Activated naive CD8-positive, alpha-beta T cell treated with anti-CD3 and anti-CD28 coated beads for 36 hours (primary cell): Measurements from ENCODE around the gene CRYAA. TPM values are rescaled to one million over a fixed set of nuclear protein-coding genes. Genes with fewer than 3 reads are reported as not detected.
"Not testable (repeated sequence)": the region's sequence is repeated elsewhere in the genome, so short reads cannot be mapped to it uniquely, and the experiment has no call there.

Source experiments
- DNase-seq: peaks from one replicate; pipeline ENCODE4 v3.0.0; 2021
- H3K27ac Mint-ChIP-seq: one replicate; pipeline ENCODE4 v1.8.0; 2022; ENCODE audit warnings: mild to moderate bottlenecking, moderate library complexity, mixed read lengths
- H3K27me3 Mint-ChIP-seq: one replicate; pipeline ENCODE4 v1.8.0; 2022; ENCODE audit warnings: mild to moderate bottlenecking, mixed read lengths
- H3K36me3 Mint-ChIP-seq: one replicate; pipeline ENCODE4 v1.8.0; 2021; ENCODE audit warnings: mild to moderate bottlenecking, mixed read lengths
- H3K4me1 Mint-ChIP-seq: one replicate; pipeline ENCODE4 v1.8.0; 2021; ENCODE audit warnings: mixed read lengths
- H3K4me3 Mint-ChIP-seq: one replicate; pipeline ENCODE4 v1.8.0; 2022; ENCODE audit warnings: mild to moderate bottlenecking, moderate library complexity, mixed read lengths
- H3K9me3 Mint-ChIP-seq: one replicate; pipeline ENCODE4 v1.8.0; 2022; ENCODE audit warnings: mixed read lengths
- total RNA-seq, 2 experiments: library from RNA; stranded (reverse); gene quantifications; one replicate each; pipeline ENCODE4 v1.2.3, GENCODE V29; 2021

Gene CRYAA
- total RNA-seq, 2 experiments from 2014 or later: not detected

DNA sequence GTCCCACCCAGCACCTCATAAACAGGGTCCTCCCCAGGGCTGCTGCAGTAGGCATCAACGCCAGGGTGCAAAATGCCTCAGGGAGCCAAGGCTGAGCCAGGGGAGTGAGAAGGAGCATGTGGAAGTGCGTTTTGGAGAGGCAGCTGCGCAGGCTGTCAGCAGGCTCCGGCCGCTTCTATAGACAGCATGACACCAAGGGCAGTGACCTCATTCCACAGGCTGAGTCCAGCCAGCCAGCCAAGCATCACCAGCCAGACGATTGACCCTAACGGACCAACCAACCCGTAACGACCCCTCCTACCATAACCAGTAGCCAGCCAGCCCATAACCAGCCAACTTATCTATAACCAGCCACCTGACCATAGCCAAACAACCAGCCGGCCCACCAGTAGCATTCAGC lies 1.1 kb downstream of the CRYAA start:
- H3K4me1 Mint-ChIP-seq, H3K36me3 Mint-ChIP-seq, H3K27ac Mint-ChIP-seq, H3K4me3 Mint-ChIP-seq, DNase-seq, H3K27me3 Mint-ChIP-seq, H3K9me3 Mint-ChIP-seq: not testable (repeated sequence)

DNA sequence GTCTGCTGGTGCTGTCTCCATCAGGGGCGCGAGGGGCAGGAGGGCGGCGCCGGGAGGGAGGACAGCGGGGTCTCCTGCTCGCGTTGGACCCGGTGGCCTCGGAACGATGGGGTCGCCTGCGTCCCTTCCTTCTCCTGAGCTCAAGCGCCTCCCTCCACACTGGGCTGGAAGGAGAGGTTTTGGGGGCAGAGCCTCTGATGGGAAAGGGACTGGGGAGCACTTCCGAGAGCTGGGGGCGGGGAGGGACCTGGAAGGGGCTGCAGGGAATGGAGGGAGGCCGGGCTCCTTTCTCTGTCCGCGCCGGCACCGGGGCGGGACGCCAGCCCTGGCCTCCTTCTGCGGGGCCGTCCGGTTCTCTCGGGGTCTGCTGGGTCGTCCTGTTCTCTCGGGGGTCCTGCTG lies 4.0 kb downstream of the CRYAA start:
- not testable (repeated sequence) for H3K36me3 Mint-ChIP-seq, H3K9me3 Mint-ChIP-seq, H3K27me3 Mint-ChIP-seq, H3K4me3 Mint-ChIP-seq, DNase-seq, H3K4me1 Mint-ChIP-seq, H3K27ac Mint-ChIP-seq

DNA sequence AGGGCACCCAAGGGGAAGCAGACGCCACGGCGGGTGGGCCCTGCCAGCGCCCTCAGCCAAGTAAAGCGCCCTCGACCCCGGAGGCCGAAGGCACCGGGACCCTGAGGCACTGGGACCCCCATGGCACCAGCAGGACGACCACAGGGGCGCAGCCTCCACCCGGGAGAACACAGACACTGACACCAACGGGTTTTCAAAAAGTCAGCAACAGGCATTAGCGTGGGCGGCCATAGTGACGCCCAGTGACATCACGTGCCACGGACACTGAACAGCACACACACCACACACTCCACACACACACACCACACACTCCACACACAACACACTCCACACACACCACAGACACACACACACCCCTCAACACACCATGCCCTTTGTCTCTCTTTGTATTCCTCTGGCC lies 4.6 kb downstream of the CRYAA start:
- DNase-seq, H3K4me3 Mint-ChIP-seq, H3K9me3 Mint-ChIP-seq, H3K27ac Mint-ChIP-seq, H3K4me1 Mint-ChIP-seq, H3K36me3 Mint-ChIP-seq, H3K27me3 Mint-ChIP-seq: not testable (repeated sequence)

DNA sequence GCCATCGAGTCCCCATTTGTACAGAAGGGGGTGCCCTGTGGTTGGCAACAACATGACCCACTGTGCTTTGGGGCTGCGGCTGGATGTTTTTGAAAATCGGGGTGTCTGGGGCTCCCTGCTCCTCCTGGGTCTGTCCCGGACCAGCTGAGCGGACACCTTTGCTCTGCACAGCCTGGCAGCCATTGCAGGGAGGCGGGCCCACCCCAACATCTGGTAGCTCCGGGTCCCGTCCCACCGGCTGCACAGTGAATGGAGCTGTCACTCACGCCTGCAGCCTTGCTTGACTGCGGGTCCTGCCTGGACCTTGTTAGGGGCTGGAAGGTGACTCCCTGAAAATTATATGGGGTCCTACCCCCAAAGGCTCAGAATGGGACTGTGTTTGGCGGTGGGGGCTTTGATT lies 5.1 kb downstream of the CRYAA start:
- not testable (repeated sequence) for H3K27me3 Mint-ChIP-seq, H3K4me1 Mint-ChIP-seq, H3K9me3 Mint-ChIP-seq, H3K4me3 Mint-ChIP-seq, H3K36me3 Mint-ChIP-seq, DNase-seq, H3K27ac Mint-ChIP-seq

DNA sequence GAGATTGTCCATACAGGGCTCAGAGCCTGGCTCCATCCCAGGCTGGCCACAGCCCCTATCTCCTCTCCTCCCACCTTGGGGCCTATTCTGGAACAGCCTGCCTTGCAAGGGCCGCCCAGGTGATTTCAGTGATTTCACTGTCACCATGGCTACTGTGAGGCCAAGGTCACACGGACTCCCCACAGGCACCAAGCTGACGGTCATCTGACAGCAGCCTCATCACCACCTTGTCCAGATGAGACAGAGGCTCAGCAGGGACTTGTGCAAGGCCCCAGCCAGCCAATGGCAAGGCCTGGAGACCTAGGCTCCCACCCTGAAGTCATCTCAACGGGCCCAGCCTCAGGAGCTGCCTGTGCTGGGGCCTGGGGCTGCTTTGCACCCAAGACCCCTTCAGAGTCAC lies 6.2 kb downstream of the CRYAA start:
- not testable (repeated sequence) for H3K4me1 Mint-ChIP-seq, H3K4me3 Mint-ChIP-seq, H3K9me3 Mint-ChIP-seq, DNase-seq, H3K27me3 Mint-ChIP-seq, H3K27ac Mint-ChIP-seq, H3K36me3 Mint-ChIP-seq

DNA sequence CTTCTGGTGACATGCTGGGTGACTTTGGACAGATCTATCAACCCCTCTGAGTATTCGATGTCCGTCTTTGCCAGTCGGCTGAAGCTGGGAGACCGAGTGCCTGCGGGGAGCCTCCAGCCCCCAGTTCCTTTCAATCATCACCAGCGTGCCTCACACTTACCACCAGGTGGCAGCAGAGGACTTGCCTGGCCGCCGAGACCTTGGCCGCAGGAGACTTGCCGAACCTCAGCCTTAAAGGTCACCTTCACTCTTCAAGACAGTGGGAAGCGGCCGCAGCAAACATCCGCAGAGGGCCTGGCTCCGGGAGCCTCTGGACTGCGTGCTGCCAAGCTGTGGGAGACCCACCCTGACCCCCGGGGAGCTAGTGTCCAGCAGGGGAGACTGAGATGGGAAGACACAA lies 7.8 kb downstream of the CRYAA start:
- H3K27me3 Mint-ChIP-seq, H3K27ac Mint-ChIP-seq, H3K36me3 Mint-ChIP-seq, H3K9me3 Mint-ChIP-seq, DNase-seq, H3K4me1 Mint-ChIP-seq, H3K4me3 Mint-ChIP-seq: not testable (repeated sequence)

DNA sequence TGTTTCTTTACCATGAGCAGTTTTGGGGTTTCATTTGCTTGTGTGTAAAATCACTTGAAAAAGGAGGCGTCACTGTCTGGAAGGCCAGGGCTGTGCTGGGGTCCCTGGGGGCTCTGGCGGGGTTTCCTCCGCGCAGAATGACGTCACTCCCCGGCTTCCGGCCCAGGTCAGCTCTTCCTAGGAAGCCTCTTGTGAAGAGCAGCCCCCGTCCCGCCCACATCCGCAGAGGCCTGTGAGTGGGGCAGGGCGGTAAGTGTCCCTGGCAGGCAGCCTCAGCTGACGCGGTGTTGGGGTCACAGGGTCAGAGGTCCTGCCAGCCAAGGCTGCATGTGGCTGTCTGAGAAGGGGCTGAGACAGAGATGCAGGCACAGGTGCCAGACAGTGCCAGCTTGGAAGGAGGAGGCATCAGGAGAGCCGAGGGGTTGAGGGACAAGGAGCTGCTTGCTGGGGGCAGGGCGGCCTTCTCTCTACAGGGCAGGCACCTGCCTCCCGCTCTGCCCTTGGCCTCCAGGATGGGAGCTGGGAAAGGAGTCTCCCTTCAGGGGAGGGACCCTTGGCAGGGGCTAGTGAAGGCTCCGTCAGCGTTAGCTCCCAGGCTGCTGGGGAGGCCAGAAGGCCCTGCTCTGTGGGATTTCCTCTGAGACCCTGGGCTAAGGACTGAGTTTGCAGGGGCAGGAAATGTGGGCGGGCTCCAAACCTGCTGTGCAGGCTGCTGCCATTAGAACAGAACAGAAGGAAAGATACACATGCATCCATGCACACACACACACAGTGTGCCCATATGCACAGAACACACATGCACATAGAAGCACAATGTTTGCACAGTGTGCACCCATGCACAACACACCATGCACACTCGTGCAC lies 8.5 kb downstream of the CRYAA start:
- not testable (repeated sequence) for H3K27me3 Mint-ChIP-seq, H3K9me3 Mint-ChIP-seq, H3K4me3 Mint-ChIP-seq, DNase-seq, H3K27ac Mint-ChIP-seq, H3K4me1 Mint-ChIP-seq, H3K36me3 Mint-ChIP-seq

DNA sequence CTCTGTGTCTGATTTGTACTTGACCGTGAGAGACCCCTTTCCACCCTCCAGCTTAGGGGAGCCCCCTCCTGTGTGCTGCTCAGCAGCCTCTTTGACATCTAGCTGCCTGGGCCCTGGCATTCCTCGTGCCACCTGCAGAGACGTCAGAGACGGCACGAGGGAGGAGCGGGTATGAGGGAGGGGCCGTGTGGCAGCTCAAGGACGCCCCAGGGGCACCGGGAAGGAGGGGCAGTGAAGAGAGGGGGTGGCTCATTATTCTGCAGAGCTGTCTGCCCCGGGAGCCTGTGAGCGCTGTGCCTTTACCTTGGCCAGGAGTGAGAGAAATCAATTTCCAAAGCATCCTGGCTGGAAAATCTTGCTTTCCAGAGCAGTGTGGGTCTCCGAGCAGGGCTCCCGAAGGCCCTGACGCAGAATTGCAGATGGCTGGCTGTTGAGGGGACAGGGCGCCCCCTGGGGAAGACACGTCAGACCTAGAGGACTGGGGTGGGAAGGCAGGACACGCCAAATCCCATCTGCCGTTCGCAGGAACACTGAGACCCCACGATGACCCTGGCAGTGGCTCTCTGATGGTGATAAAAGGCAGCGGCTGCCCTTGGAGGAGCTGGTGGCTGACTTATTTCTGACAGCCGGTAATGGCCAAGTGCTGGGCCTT lies 9.5 kb downstream of the CRYAA start:
- H3K36me3 Mint-ChIP-seq, DNase-seq, H3K4me3 Mint-ChIP-seq, H3K4me1 Mint-ChIP-seq, H3K27me3 Mint-ChIP-seq, H3K9me3 Mint-ChIP-seq, H3K27ac Mint-ChIP-seq: not testable (repeated sequence)

DNA sequence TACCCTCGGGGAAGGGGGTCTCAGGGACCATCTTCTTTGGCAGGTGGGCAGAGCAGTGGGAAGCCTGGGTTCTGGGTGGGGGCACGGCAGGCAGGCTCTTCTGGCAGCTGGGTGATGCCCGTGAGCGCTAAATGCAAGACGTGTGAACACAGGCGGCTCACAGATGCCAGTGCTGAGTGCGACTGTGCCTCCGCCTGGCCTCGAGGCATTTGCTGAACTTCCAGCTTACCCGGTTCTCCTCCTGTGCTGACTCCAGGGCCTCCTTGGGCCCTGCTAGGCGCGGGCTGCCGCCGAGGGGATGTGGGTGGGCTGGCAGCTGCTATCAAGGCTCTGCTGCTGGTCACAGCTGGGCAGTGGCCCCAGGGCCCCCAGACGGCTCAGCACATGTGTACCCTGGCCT lies 12.2 kb downstream of the CRYAA start:
- H3K27ac Mint-ChIP-seq, H3K36me3 Mint-ChIP-seq: not testable (repeated sequence)

DNA sequence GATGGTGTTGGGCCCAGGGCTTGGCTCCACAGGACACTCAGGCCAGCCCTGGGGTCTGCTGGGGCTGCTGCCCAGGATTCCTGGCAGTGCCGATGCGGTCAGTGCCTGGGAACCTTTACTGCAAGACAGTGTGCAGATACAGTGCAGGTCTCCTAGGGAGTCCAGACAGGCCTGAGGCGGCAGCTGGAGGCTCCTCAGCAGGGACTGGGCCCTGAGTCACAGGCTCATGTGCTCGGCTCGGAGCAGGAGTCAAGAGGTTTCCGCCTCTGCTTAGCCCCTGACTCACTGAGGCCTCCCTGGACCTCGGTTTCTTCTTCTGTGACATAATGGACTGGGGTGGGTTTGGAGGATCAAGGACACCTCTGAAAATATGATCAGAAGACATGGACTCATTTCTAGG lies 18.5 kb downstream of the CRYAA start:
- not testable (repeated sequence) for H3K36me3 Mint-ChIP-seq, H3K9me3 Mint-ChIP-seq, H3K4me3 Mint-ChIP-seq, H3K4me1 Mint-ChIP-seq, DNase-seq, H3K27ac Mint-ChIP-seq, H3K27me3 Mint-ChIP-seq

More for the DNA sequence above, 12.2 kb downstream of the CRYAA start:
- H3K4me1 Mint-ChIP-seq, H3K4me3 Mint-ChIP-seq, H3K27me3 Mint-ChIP-seq, DNase-seq, H3K9me3 Mint-ChIP-seq: not testable (repeated sequence)

DNA sequence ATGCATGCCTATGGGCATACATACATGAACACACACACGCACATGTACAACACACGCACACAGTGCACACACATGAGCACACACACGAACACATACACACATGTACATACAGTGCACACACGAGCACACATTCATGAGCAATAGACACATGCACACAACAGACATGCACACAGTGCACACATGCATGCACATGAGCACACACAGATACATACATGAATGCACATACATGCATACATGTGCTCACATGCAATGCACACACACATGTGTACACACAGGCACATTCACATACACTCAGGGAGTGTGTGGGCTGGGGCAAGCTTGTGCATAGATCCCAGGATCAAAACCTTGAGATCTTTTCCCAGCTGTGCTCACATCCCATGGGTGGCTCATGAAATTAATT lies 18.9 kb downstream of the CRYAA start:
- Mint-ChIP-seq H3K27ac (no peak overlapping the region), H3K4me3 (no peak overlapping the region), H3K36me3 (no peaks in the 10 kb centered on the region), H3K9me3 (no peaks in the 10 kb centered on the region), H3K4me1 (no peaks in the 10 kb centered on the region), H3K27me3 (no peaks in the 10 kb centered on the region)
- no peak for DNase-seq

DNA sequence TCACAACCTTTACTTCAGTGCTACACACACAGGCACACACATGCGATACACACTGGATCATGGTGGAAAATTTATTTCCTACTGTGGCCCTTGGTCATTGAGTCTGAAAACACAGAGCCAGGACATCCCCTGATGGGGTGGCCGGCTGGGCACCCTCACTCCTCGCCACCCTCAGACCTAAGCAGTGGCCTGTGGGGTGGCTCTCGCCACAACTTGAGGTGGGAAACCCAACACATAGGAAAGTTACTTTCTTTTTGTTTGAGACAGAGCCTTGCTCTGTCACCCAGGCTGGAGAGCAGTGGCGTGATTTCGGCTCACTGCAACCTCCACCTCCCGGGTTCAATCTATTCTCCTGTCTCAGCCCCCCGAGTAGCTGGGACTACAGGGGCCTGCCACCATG lies 19.4 kb downstream of the CRYAA start:
- H3K27ac Mint-ChIP-seq: no peak overlapping the region
- no peaks in the 10 kb centered on the region for H3K9me3 Mint-ChIP-seq
- DNase-seq: no peak
- H3K36me3 Mint-ChIP-seq: peaks cover 1% of the 10 kb centered on the region
- no peaks in the 10 kb centered on the region for H3K27me3 Mint-ChIP-seq
- H3K4me1 Mint-ChIP-seq: no peaks in the 10 kb centered on the region
- no peak overlapping the region for H3K4me3 Mint-ChIP-seq

DNA sequence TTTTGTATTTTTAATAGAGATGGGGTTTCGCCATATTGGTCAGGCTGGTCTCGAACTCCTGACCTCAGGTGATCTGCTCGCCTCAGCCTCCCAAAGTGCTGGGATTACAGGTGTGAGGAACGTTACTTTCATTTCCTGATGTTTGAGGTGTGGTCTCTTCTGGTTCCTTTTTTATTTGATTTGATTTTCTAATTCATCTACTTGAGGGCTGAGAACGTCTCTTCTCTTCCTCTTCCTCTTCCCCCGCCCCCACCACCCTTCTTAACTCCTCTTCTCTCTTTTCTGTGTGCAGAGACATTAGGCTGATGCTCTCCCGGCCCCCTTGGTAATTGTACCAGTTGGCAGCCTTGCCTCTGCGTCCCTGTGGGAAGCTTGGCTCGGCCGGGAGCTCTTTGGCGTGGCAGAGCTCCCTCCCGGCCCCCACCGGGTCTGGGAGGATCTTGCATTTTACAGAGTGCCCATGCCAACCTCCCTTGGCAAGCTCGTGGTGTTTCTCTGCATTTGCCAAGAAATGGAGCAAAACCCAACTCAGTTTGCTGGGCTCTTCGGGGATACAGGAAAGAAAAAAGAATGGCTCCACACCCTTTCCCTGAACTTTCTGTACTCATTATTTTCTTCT lies 19.9 kb downstream of the CRYAA start:
- H3K27ac Mint-ChIP-seq: no peak overlapping the region
- H3K4me3 Mint-ChIP-seq: no peak overlapping the region
- peaks cover 1% of the 10 kb centered on the region for H3K36me3 Mint-ChIP-seq
- no peak for DNase-seq
- H3K27me3 Mint-ChIP-seq: no peaks in the 10 kb centered on the region
- H3K9me3 Mint-ChIP-seq: no peaks in the 10 kb centered on the region
- no peaks in the 10 kb centered on the region for H3K4me1 Mint-ChIP-seq

DNA sequence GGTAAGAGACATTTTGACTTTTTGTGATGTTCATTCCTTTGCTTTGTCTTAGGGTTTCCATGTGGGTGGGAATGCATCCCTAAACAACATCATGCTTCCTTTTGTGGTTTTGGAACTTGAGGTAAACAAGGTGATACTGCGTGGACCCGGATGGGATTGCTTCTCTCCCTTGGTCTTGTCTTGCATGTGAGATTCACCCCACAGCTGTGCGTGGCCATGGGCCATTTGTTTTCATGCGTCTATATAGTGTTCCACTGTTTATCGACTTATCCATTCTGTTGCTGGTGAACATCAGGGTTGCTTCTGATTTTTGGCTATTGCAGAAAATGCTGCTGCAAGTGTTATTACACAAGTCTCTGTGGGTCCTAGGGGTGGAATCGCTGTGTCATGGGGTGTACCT lies 21.1 kb downstream of the CRYAA start:
- no peaks in the 10 kb centered on the region for H3K27me3 Mint-ChIP-seq
- no peak overlapping the region for H3K27ac Mint-ChIP-seq
- no peak overlapping the region for H3K4me3 Mint-ChIP-seq
- DNase-seq: no peak
- peaks cover 2% of the 10 kb centered on the region for H3K4me1 Mint-ChIP-seq
- no peaks in the 10 kb centered on the region for H3K9me3 Mint-ChIP-seq
- H3K36me3 Mint-ChIP-seq: peaks cover 1% of the 10 kb centered on the region

DNA sequence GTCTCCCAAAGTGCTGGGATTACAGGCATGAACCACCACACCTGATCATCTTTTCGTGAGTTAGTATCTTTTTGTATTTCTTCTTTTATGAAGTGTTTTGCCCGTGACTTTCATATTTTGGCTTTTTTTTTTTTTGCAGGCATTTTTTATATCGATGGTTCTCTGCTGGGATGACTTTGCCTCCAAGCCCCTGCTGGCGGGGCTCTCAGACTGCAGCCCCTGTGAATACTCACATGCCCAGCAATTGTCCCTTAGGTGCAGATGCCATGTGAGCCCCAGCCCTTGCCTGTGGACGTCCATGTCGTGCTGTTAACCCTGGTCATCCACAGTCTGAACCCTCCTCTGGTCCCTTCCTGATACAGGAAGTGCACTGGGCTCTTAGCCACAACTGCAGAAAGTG lies 21.7 kb downstream of the CRYAA start:
- no peak for DNase-seq
- no peaks in the 10 kb centered on the region for H3K9me3 Mint-ChIP-seq
- H3K27me3 Mint-ChIP-seq: peaks cover 1% of the 10 kb centered on the region
- H3K4me1 Mint-ChIP-seq: peaks cover 2% of the 10 kb centered on the region
- no peak overlapping the region for H3K4me3 Mint-ChIP-seq
- peaks cover 1% of the 10 kb centered on the region for H3K36me3 Mint-ChIP-seq
- no peak overlapping the region for H3K27ac Mint-ChIP-seq

DNA sequence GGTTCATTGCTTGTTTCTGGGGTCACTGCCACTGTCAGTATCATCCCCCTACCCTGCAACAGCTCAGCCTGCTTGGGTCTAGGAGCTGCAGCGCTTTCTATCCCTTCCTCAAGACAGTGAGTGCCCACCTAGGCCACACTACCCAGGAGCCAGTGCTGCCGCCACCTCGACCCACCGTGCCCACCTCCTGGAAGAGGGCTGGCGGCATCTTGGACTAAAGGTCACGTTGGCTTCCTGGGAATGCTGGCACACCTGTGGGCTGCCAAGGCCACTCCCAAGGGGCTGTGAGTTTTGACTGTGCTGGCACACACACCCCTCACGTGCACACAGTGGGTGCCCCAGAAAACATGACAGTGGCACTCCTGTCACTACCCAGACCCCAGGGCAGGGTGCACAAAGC lies 22.1 kb downstream of the CRYAA start:
- Mint-ChIP-seq H3K4me1 (peaks cover 2% of the 10 kb centered on the region), H3K9me3 (no peaks in the 10 kb centered on the region), H3K36me3 (peaks cover 1% of the 10 kb centered on the region), H3K27ac (no peak overlapping the region), H3K4me3 (no peak overlapping the region), H3K27me3 (peaks cover 4% of the 10 kb centered on the region)
- DNase-seq: no peak
